Neural cell (in vitro differentiated cells): ENCODE measurements around the gene EIF4E2. TPM values are rescaled to one million over a fixed set of nuclear protein-coding genes. Genes with fewer than 3 reads are reported as not detected.

ENCODE experiments used
- H2AFZ ChIP-seq: fragments of 200-600, 300-800 bp; sonication (generic), shearing (Covaris generic); 2 replicates; pipeline ENCODE4 v1.6.0; 2014; ENCODE audit warnings: low read depth, mild to moderate bottlenecking, antibody characterized with exemption, low read length, moderate library complexity
- H3F3A ChIP-seq: fragments of 200-600 bp; shearing (Covaris generic); 2 replicates; pipeline ENCODE4 v1.6.1; 2016; ENCODE audit warnings: mild to moderate bottlenecking, moderate library complexity, mixed read lengths, antibody characterized with exemption, low read length; ENCODE audit not compliant: insufficient read depth, poor library complexity, severe bottlenecking
- H3K27ac ChIP-seq: fragments of 200-600, 300-800 bp; sonication (generic), shearing (Covaris generic); 2 replicates; pipeline ENCODE4 v1.5.1; 2014; ENCODE audit warnings: mild to moderate bottlenecking, low read length, moderate library complexity
- H3K27me3 ChIP-seq: fragments of 300-800, 200-600 bp; sonication (generic), shearing (Covaris generic); 2 replicates; pipeline ENCODE4 v1.6.0; 2014; ENCODE audit warnings: mild to moderate bottlenecking, low read depth, low read length, moderate library complexity; ENCODE audit not compliant: insufficient read depth
- H3K36me3 ChIP-seq: fragments of 300-800, 200-600 bp; sonication (generic), shearing (Covaris generic); 2 replicates; pipeline ENCODE4 v1.5.1; 2014; ENCODE audit warnings: mild to moderate bottlenecking, antibody characterized with exemption, low read length, moderate library complexity; ENCODE audit not compliant: insufficient read depth
- H3K4me2 ChIP-seq: fragments of 300-800, 200-600 bp; sonication (generic), shearing (Covaris generic); 2 replicates; pipeline ENCODE4 v1.6.0; 2014; ENCODE audit warnings: mild to moderate bottlenecking, low read length
- H3K4me3 ChIP-seq: fragments of 300-800, 200-600 bp; sonication (generic), shearing (Covaris generic); 2 replicates; pipeline ENCODE4 v1.5.1; 2014; ENCODE audit warnings: mild to moderate bottlenecking, low read length, moderate library complexity
- H3K79me2 ChIP-seq: fragments of 200-600 bp; shearing (Covaris generic); replicated peaks from 2 replicates; pipeline ENCODE4 v1.6.0; 2014; ENCODE audit warnings: mild to moderate bottlenecking, low read length, moderate library complexity; ENCODE audit not compliant: insufficient read depth
- H3K9ac ChIP-seq: fragments of 300-800, 200-600 bp; sonication (generic), shearing (Covaris generic); 2 replicates; pipeline ENCODE4 v1.6.1; 2016; ENCODE audit warnings: mild to moderate bottlenecking, low read length, mixed read lengths
- H3K9me2 ChIP-seq: fragments of 200-600 bp; shearing (Covaris generic); 2 replicates; pipeline ENCODE4 v1.6.1; 2016; ENCODE audit warnings: mild to moderate bottlenecking, low read length, mixed read lengths; ENCODE audit not compliant: insufficient read depth
- H3K9me3 ChIP-seq: fragments of 200-600, 300-800 bp; sonication (generic), shearing (Covaris generic); 2 replicates; pipeline ENCODE4 v1.6.1; 2016; ENCODE audit warnings: mild to moderate bottlenecking, mixed run types, low read length, moderate library complexity, mixed read lengths
- H4K20me1 ChIP-seq: fragments of 200-600 bp; shearing (Covaris generic); 2 replicates; pipeline ENCODE4 v1.6.1; 2016; ENCODE audit warnings: mild to moderate bottlenecking, mixed run types; ENCODE audit not compliant: insufficient read depth
- CTCF ChIP-seq: fragments of 450-650 bp; IDR thresholded peaks from 2 replicates; pipeline ENCODE4 v1.5.1; 2014; ENCODE audit warnings: antibody characterized with exemption, mild to moderate bottlenecking, moderate library complexity; ENCODE audit not compliant: poor library complexity, severe bottlenecking
- EP300 ChIP-seq: fragments of 450-650 bp; conservative IDR thresholded peaks from 2 replicates; pipeline ENCODE4 v1.6.1; 2014; ENCODE audit warnings: antibody characterized with exemption, mild to moderate bottlenecking, moderate library complexity; ENCODE audit not compliant: poor library complexity, severe bottlenecking
- EZH2 ChIP-seq: fragments of 200-600, 300-800 bp; shearing (Covaris generic), sonication (generic); IDR thresholded peaks from 2 replicates; pipeline ENCODE4 v1.6.1; 2014; ENCODE audit warnings: antibody characterized with exemption, low read length, borderline replicate concordance, mild to moderate bottlenecking; ENCODE audit not compliant: insufficient read depth, poor library complexity, severe bottlenecking
- MXI1 ChIP-seq: fragments of 450-650 bp; conservative IDR thresholded peaks from 2 replicates; pipeline ENCODE4 v1.6.1; 2014; ENCODE audit warnings: antibody characterized with exemption, mild to moderate bottlenecking; ENCODE audit not compliant: poor library complexity, severe bottlenecking
- POLR2AphosphoS5 ChIP-seq: IDR thresholded peaks from 2 replicates; pipeline ENCODE4 v1.6.1; 2012
- RAD21 ChIP-seq: fragments of 450-650 bp; conservative IDR thresholded peaks from 2 replicates; pipeline ENCODE4 v1.6.1; 2014; ENCODE audit warnings: antibody characterized with exemption, mild to moderate bottlenecking, moderate library complexity
- REST ChIP-seq: IDR thresholded peaks from 2 replicates; pipeline ENCODE4 v1.6.1; 2012; ENCODE audit warnings: borderline replicate concordance
- SMC3 ChIP-seq: fragments of 450-650 bp; conservative IDR thresholded peaks from 2 replicates; pipeline ENCODE4 v1.6.1; 2014; ENCODE audit warnings: antibody characterized with exemption, mild to moderate bottlenecking, moderate library complexity; ENCODE audit not compliant: poor library complexity
- TAF1 ChIP-seq: IDR thresholded peaks from 2 replicates; pipeline ENCODE4 v1.6.1; 2012; ENCODE audit warnings: low read depth
- polyA plus RNA-seq: library from polyadenylated mRNA; depleted of rRNA; stranded (reverse); fragments of >200 nt; gene quantifications from 2 replicates; pipeline ENCODE4 v1.2.3, GENCODE V29; 2014

EIF4E2 gene
- polyA plus RNA-seq, 1 donor from 2014 or later, result 57.6 TPM

GRCh38 chr2:232611061-232611460, 60.6 kb downstream of the EIF4E2 start:
- no peak overlapping the region for H3K27ac ChIP-seq
- no peaks in the 10 kb centered on the region for H3K79me2 ChIP-seq
- no peaks in the 10 kb centered on the region for H3K27me3 ChIP-seq
- H3K4me3 ChIP-seq, result no peak overlapping the region
- H3K9ac ChIP-seq, result no peak overlapping the region
- TF ChIP-seq TAF1 (no peak), RAD21 (no peak), EP300 (no peak), EZH2 (no peak), SMC3 (no peak), MXI1 (no peak), POLR2AphosphoS5 (no peak), CTCF (no peak), REST (no peak)
- no peaks in the 10 kb centered on the region for H3K36me3 ChIP-seq
- no peaks in the 10 kb centered on the region for H3F3A ChIP-seq
- no peaks in the 10 kb centered on the region for H3K9me2 ChIP-seq
- H3K9me3 ChIP-seq, result no peaks in the 10 kb centered on the region
- H4K20me1 ChIP-seq, result no peaks in the 10 kb centered on the region
- H2AFZ ChIP-seq, result no peak overlapping the region
- no peak overlapping the region for H3K4me2 ChIP-seq

- Histone ChIP-seq H3K79me2 (no peaks in the 10 kb centered on the region), H3K27me3 (no peaks in the 10 kb centered on the region), H3K9ac (no peak overlapping the region), H3K9me2 (no peaks in the 10 kb centered on the region), H3K27ac (no peak overlapping the region), H3K36me3 (no peaks in the 10 kb centered on the region), H4K20me1 (no peaks in the 10 kb centered on the region), H2AFZ (no peak overlapping the region), H3F3A (no peaks in the 10 kb centered on the region), H3K4me3 (no peak overlapping the region), H3K9me3 (no peaks in the 10 kb centered on the region), H3K4me2 (no peak overlapping the region)
- no peak for TF ChIP-seq EP300
- no peak for TF ChIP-seq TAF1
- TF ChIP-seq RAD21, result no peak
- no peak for TF ChIP-seq REST
- peak; percentile 42 for TF ChIP-seq CTCF
- TF ChIP-seq EZH2, result no peak
Measured at GRCh38 chr2:232611559-232612218, 61.2 kb downstream of the EIF4E2 start.
